Endothelial cell of umbilical vein (primary cell): ENCODE measurements around the gene NBEAL2. TPM values are rescaled to one million over a fixed set of nuclear protein-coding genes. Genes with fewer than 3 reads are reported as not detected.
A peak's percentile ranks its signal among the peaks of the same experiment; 100 is the strongest.

Experiments
- BruUV-seq: library from RNA; stranded (reverse); fragments of 400-500 nt; replicated peaks from 2 replicates; lab custom pipeline; 2021; lab: Mats Ljungman, UMichigan
- CTCF ChIA-PET: fragments of 300-600, 350-600 bp; sonication (Branson Sonifier 250); formaldehyde crosslinking; loops from one replicate; lab custom pipeline; 2021; ENCODE audit warnings: antibody characterized with exemption, inconsistent platforms; lab: Charles Lee
- POLR2A ChIA-PET: fragments of 300-600, 350-600 bp; sonication (Branson Sonifier 250); formaldehyde crosslinking; loops from one replicate; lab custom pipeline; 2021; ENCODE audit warnings: antibody characterized with exemption, inconsistent platforms; lab: Charles Lee
- DNase-seq: peaks from one replicate; pipeline ENCODE4 v3.0.0-alpha.2; 2011; ENCODE audit warnings: low read depth, low spot score
- FAIRE-seq: peaks from 2 replicates; lab custom pipeline; 2011; peaks lifted over from hg19 to GRCh38; lab: Jason Lieb, UNC
- H2AFZ ChIP-seq: 2 replicates; pipeline ENCODE4 v1.6.0; 2012; ENCODE audit warnings: low read depth, low read length, control low read depth, inconsistent platforms
- H3K27ac ChIP-seq: 2 replicates; pipeline ENCODE4 v1.5.1; 2011; ENCODE audit warnings: low read depth, mild to moderate bottlenecking, control low read depth, low read length, moderate library complexity; ENCODE audit not compliant: insufficient read depth
- H3K27me3 ChIP-seq, 2 experiments: 2 replicates each; pipeline versions ENCODE4 v1.6.0 to v1.6.1; 2011; ENCODE audit warnings: low read length in 2 of 2, mixed read lengths in 1 of 2; ENCODE audit not compliant: control insufficient read depth in 2 of 2, insufficient read depth in 2 of 2
- H3K36me3 ChIP-seq, 2 experiments: 2 replicates in 1 of 2; 3 replicates in 1 of 2; pipeline ENCODE4 v1.5.1; 2011; ENCODE audit warnings: low read length in 2 of 2, mild to moderate bottlenecking in 1 of 2, moderate library complexity in 1 of 2; ENCODE audit not compliant: control insufficient read depth in 2 of 2, insufficient read depth in 2 of 2; ENCODE audit errors: extremely low read depth in 1 of 2
- H3K4me1 ChIP-seq: 3 replicates; pipeline ENCODE4 v1.5.1; 2011; ENCODE audit warnings: mild to moderate bottlenecking, low read length; ENCODE audit not compliant: control insufficient read depth, insufficient read depth; ENCODE audit errors: extremely low read depth
- H3K4me2 ChIP-seq: 2 replicates; pipeline ENCODE4 v1.6.1; 2011; ENCODE audit warnings: low read length, control low read depth, mixed read lengths; ENCODE audit not compliant: insufficient read depth
- H3K4me3 ChIP-seq, 3 experiments: fragments of 200-600 bp in 1 of 3; sonication (generic), shearing (Covaris generic) in 1 of 3; replicated peaks in 1 of 3; 2 replicates each; pipeline ENCODE4 v1.5.1; 2011 to 2016; ENCODE audit warnings: control low read depth in 3 of 3, low read length in 3 of 3, mild to moderate bottlenecking in 2 of 3, inconsistent platforms in 1 of 3, low read depth in 1 of 3, moderate library complexity in 1 of 3; ENCODE audit not compliant: insufficient read depth in 1 of 3
- H3K79me2 ChIP-seq: 2 replicates; pipeline ENCODE4 v1.6.0; 2012; ENCODE audit warnings: low read length, inconsistent platforms; ENCODE audit not compliant: control insufficient read depth, insufficient read depth
- H3K9ac ChIP-seq: replicated peaks from 2 replicates; pipeline ENCODE3; 2011; ENCODE audit warnings: low read length, control low read depth; ENCODE audit not compliant: insufficient read depth; ENCODE audit errors: extremely low read depth
- H3K9me1 ChIP-seq: replicated peaks from 3 replicates; pipeline ENCODE4 v1.6.0; 2011; ENCODE audit warnings: mild to moderate bottlenecking, low read length; ENCODE audit not compliant: control insufficient read depth, insufficient read depth; ENCODE audit errors: extremely low read depth
- H3K9me3 ChIP-seq: replicated peaks from 2 replicates; pipeline ENCODE4 v1.5.1; 2012; ENCODE audit warnings: low read length, inconsistent platforms; ENCODE audit not compliant: control insufficient read depth, insufficient read depth
- H4K20me1 ChIP-seq: replicated peaks from 2 replicates; pipeline ENCODE3; 2011; ENCODE audit warnings: mild to moderate bottlenecking, low read length; ENCODE audit not compliant: control insufficient read depth, insufficient read depth; ENCODE audit errors: extremely low read depth
- EZH2 ChIP-seq: IDR thresholded peaks from 2 replicates; pipeline ENCODE4 v1.6.1; 2012; ENCODE audit warnings: borderline replicate concordance, low read depth, mild to moderate bottlenecking, moderate library complexity, low read length, inconsistent platforms; ENCODE audit not compliant: severe bottlenecking
- FOS ChIP-seq: IDR thresholded peaks from 2 replicates; pipeline ENCODE4 v1.6.1; 2011; ENCODE audit warnings: mild to moderate bottlenecking, low read length, moderate library complexity, borderline replicate concordance; ENCODE audit not compliant: insufficient read depth
- GATA2 ChIP-seq: IDR thresholded peaks from 2 replicates; pipeline ENCODE4 v1.7.0; 2011; ENCODE audit warnings: low read depth, mild to moderate bottlenecking, moderate library complexity, mixed read lengths, low read length; ENCODE audit not compliant: insufficient read length, insufficient read depth
- JUN ChIP-seq: IDR thresholded peaks from 2 replicates; pipeline ENCODE4 v1.6.1; 2011; ENCODE audit warnings: borderline replicate concordance, low read depth; ENCODE audit not compliant: insufficient read length, insufficient read depth
- MYC ChIP-seq: IDR thresholded peaks from one replicate; pipeline ENCODE4 v1.6.1; 2011; ENCODE audit warnings: mild to moderate bottlenecking, low read depth, low read length
- POLR2A ChIP-seq: IDR thresholded peaks from 2 replicates; pipeline ENCODE4 v1.6.1; 2012; ENCODE audit warnings: low read depth, mild to moderate bottlenecking, control low read depth, low read length
- POLR2AphosphoS5 ChIP-seq: IDR thresholded peaks from 2 replicates; pipeline ENCODE4 v1.6.1; 2012; ENCODE audit warnings: low read depth, mild to moderate bottlenecking, control low read depth, low read length, moderate library complexity; ENCODE audit not compliant: insufficient read depth
- dilution Hi-C: fragments of 300-500 bp; cut with MboI; formaldehyde crosslinking; loops from one replicate; pipeline ENCODE4 v1.15.0; 2019; ENCODE audit warnings: low sequenced_read_pairs; ENCODE audit not compliant: extremely low pct_ligation_motif_present
- intact Hi-C: fragments of 100-400 bp; cut with micrococcal nuclease; formaldehyde crosslinking; loops from one replicate; pipeline ENCODE4 v1.10.0; 2022
- polyA plus RNA-seq, 4 experiments: library from polyadenylated mRNA; depleted of rRNA in 3 of 4; stranded (reverse) in 3 of 4; unstranded in 1 of 4; fragments of >200 nt; gene quantifications; 2 replicates each; pipeline versions ENCODE4 v1.2.1 to v1.2.3, GENCODE V29; 2011 to 2012; ENCODE audit warnings: missing spikeins in 1 of 4
- total RNA-seq: library from RNA; stranded (reverse); gene quantifications from 2 replicates; pipeline ENCODE4 v1.2.3, GENCODE V29; 2021
- TF ChIP-seq, protein P1 (sequence below), 2 donors: IDR thresholded peaks; 1 replicate in 1 of 2; 2 replicates in 1 of 2; pipeline ENCODE4 v1.5.1; 2011; ENCODE audit warnings: low read length in 2 of 2, mild to moderate bottlenecking in 2 of 2, moderate library complexity in 2 of 2, control low read depth in 1 of 2, inconsistent platforms in 1 of 2, low read depth in 1 of 2; ENCODE audit not compliant: insufficient read depth in 1 of 2; ENCODE audit errors: extremely low read depth in 1 of 2
- TF ChIP-seq, protein P2 (sequence below): IDR thresholded peaks from 2 replicates; pipeline ENCODE4 v1.6.1; 2011; ENCODE audit not compliant: insufficient read depth, insufficient read length

Gene NBEAL2
- total and polyA plus RNA-seq, 2 donors (not counting 3 experiments of a cell fraction or from before 2014, with no cell fraction given): 48.0 to 84.7 TPM

DNA sequence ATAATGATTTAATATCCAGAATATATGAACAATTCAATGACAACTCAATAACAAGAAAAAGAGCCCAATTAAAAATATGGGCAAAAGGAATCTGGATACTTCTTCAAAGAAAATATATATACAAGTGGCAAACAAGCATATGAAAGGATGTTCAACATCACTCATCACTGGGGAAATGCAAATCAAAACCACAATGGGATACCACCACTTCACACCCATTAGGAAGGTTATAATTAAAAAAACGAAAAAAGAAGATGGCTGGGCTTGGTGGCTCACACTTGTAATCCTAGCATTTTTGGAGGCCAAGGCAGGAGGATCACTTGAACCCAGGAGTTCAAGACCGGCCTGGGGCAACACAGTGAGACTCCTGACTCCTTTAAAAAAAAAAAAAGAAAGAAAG lies 7.1 kb upstream of the NBEAL2 start:
- H3K9ac ChIP-seq: no peak overlapping the region
- no TSS peak for BruUV-seq
- ChIA-PET CTCF (no interaction called here), POLR2A (no interaction called here)
- intact Hi-C loops: no loop called here
- H3K4me3 ChIP-seq: no peak overlapping the region
- DNase-seq (no peak), FAIRE-seq (no peak)
- no peaks in the 10 kb centered on the region for H3K27me3 ChIP-seq
- no peaks in the 10 kb centered on the region for H3K9me1 ChIP-seq
- H4K20me1 ChIP-seq: peaks cover 2% of the 10 kb centered on the region
- peaks cover 85% of the 10 kb centered on the region for H3K79me2 ChIP-seq
- H3K36me3 ChIP-seq: no peaks in the 10 kb centered on the region
- H3K27ac ChIP-seq: no peak overlapping the region
- TF ChIP-seq, protein P1, sequence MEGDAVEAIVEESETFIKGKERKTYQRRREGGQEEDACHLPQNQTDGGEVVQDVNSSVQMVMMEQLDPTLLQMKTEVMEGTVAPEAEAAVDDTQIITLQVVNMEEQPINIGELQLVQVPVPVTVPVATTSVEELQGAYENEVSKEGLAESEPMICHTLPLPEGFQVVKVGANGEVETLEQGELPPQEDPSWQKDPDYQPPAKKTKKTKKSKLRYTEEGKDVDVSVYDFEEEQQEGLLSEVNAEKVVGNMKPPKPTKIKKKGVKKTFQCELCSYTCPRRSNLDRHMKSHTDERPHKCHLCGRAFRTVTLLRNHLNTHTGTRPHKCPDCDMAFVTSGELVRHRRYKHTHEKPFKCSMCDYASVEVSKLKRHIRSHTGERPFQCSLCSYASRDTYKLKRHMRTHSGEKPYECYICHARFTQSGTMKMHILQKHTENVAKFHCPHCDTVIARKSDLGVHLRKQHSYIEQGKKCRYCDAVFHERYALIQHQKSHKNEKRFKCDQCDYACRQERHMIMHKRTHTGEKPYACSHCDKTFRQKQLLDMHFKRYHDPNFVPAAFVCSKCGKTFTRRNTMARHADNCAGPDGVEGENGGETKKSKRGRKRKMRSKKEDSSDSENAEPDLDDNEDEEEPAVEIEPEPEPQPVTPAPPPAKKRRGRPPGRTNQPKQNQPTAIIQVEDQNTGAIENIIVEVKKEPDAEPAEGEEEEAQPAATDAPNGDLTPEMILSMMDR (IDR thresholded peaks at IDR 0.05; ENCODE audit: extremely low read depth in 1 of 2, insufficient read depth in 1 of 2, low read depth in 1 of 2, low read length in 2 of 2): no peak
- no peak for TF ChIP-seq POLR2AphosphoS5
- H3K4me2 ChIP-seq: no peak overlapping the region
- dilution Hi-C loops: no loop called here
- no peak overlapping the region for H2AFZ ChIP-seq
- peaks cover 32% of the 10 kb centered on the region for H3K4me1 ChIP-seq
- no peaks in the 10 kb centered on the region for H3K9me3 ChIP-seq

DNA sequence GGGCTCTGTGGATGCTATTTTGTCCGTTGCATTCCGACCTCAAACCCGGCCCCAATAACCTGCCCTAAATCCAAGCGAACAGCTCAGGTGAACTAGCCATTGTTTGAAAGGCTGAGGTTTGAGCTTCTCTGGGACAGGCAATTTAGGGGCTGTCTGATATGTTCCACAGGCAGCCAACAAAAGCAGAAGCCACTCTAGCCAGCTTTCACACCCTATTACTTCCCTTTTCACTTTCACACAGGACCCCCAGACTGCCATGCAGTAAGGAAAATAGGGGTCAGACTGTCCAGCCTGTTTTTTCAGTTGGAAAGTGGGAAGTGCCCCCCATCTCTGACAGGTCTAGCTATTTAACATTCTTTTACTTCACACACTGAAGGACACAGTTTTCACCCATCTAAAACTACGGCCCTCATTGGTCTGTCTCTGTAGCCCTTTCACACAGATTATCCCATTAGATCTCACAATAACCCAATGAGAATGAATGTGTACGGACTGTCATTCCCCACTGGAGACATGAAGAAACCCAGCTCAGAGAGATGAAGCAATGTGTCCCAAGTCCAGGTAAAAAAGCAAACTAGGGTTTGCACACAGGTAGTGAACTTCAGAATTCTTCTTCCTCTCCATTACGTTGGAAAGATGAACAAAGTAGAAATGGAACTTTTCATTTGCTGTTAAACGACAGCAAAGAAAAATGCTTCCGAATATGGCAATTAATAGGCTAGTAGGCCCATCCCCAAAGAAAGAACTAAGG lies 4.9 kb upstream of the NBEAL2 start:
- Histone ChIP-seq H3K79me2 (peaks cover 63% of the 10 kb centered on the region), H3K4me3 (peak overlapping the region in 1 of 3 experiments; percentile 12), H4K20me1 (no peaks in the 10 kb centered on the region), H3K4me2 (peak overlapping the region; percentile 39), H3K36me3 (no peaks in the 10 kb centered on the region), H3K9me3 (no peaks in the 10 kb centered on the region), H3K9ac (no peak overlapping the region), H3K27me3 (no peaks in the 10 kb centered on the region), H3K27ac (no peak overlapping the region), H3K4me1 (peaks cover 40% of the 10 kb centered on the region), H3K9me1 (no peaks in the 10 kb centered on the region), H2AFZ (no peak overlapping the region)
- ChIA-PET POLR2A (no interaction called here), CTCF (interaction anchor here (4.5 kb wide), 1 partner anchor 51 kb away, joined by 30 read pairs; no protein-coding TSS in a partner anchor)
- peak; percentile 31 for FAIRE-seq
- TF ChIP-seq JUN (no peak), EZH2 (no peak), MYC (no peak), FOS (no peak), GATA2 (no peak), POLR2AphosphoS5 (no peak), POLR2A (no peak)
- TF ChIP-seq, protein P1 (IDR thresholded peaks at IDR 0.05; ENCODE audit: extremely low read depth in 1 of 2, insufficient read depth in 1 of 2, low read depth in 1 of 2, low read length in 2 of 2): no peak
- TF ChIP-seq, protein P2, sequence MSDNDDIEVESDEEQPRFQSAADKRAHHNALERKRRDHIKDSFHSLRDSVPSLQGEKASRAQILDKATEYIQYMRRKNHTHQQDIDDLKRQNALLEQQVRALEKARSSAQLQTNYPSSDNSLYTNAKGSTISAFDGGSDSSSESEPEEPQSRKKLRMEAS: no peak
- dilution Hi-C loops (no loop called here), intact Hi-C loops (no loop called here)
- no peak for DNase-seq
- BruUV-seq: no TSS peak
